Activated CD4-positive, CD25-positive, alpha-beta regulatory T cell treated with anti-CD3 and anti-CD28 coated beads, Interleukin-2, amount 50 U/mL, for 72 hours (primary cell): Measurements from ENCODE around the gene L1TD1.
"Not testable (repeated sequence)": the region's sequence is repeated elsewhere in the genome, so short reads cannot be mapped to it uniquely, and the experiment has no call there.

Experiments used
- DNase-seq: peaks from one replicate; pipeline ENCODE4 v3.0.0; 2021

The L1TD1 gene, protein sequence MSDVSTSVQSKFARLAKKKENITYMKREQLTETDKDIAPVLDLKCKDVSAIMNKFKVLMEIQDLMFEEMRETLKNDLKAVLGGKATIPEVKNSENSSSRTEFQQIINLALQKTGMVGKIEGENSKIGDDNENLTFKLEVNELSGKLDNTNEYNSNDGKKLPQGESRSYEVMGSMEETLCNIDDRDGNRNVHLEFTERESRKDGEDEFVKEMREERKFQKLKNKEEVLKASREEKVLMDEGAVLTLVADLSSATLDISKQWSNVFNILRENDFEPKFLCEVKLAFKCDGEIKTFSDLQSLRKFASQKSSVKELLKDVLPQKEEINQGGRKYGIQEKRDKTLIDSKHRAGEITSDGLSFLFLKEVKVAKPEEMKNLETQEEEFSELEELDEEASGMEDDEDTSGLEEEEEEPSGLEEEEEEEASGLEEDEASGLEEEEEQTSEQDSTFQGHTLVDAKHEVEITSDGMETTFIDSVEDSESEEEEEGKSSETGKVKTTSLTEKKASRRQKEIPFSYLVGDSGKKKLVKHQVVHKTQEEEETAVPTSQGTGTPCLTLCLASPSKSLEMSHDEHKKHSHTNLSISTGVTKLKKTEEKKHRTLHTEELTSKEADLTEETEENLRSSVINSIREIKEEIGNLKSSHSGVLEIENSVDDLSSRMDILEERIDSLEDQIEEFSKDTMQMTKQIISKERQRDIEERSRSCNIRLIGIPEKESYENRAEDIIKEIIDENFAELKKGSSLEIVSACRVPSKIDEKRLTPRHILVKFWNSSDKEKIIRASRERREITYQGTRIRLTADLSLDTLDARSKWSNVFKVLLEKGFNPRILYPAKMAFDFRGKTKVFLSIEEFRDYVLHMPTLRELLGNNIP

DNA sequence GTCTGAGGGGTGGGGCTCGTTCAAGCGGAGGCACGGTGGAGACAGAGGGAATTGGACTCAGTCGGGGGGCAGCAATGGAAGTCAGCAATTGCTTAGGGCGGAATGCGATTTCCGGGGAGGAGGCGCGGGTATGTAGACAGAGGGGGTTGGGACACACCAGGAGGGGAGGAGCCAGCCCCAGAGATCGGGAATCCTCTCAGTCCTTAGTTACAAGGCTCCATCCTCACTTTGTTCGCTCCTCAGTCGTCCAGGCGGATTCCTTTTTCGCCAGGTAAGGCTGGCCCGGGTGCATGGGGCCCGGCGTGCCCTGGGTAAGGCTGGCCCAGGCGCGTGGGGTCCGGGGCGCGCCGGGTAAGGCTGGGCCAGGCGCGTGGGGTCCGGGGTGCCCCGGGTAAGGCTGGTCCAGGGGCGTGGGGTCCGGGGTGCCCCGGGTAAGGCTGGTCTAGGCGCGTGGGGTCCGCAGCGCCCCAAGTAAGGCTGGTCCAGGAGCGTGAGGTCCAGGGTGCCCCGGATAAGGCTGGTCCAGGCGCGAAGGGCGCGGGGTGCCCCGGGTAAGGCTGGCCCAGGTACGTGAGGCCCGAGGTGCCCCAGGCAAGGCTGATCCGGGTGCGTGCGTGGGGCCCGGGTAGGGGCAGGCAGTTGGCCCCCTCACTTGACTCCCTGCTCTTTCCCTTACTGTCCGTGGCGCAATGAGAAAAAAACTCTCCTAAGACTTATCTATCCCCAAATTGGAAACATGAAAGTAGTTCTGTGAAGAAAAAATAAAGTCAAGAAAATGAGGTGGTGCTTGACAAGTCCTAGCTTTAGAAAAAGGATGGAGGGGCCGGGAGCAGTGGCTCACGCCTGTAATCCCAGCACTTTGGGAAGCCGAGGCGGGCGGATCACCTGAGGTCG, at the start of gene L1TD1:
L1TD1 (plus strand) TSS at position 199 of the 894 bp plus-strand sequence. CDS start 11,780 bp downstream, outside the sequence.
- no peak for DNase-seq

DNA sequence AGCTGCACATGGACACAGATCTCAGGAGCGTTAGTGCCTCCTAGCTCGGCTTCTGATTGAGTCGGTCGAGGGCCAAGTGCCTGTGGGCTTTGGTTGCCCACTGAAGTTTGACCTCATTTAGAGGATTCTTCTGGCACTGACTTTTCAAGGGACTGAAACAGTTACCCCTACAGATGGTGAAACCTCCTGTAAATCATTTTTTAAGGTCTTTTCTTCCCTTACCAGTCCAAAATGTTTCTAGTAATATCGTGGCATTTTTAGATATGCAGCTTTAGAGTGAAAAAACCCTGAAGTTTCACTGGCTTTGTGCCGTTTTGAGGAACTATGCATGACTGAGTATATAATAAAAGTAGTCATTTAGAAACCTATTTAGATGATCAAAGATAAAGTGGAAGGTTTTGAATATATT, 34.7 kb upstream of the L1TD1 start:
- no peak for DNase-seq

DNA sequence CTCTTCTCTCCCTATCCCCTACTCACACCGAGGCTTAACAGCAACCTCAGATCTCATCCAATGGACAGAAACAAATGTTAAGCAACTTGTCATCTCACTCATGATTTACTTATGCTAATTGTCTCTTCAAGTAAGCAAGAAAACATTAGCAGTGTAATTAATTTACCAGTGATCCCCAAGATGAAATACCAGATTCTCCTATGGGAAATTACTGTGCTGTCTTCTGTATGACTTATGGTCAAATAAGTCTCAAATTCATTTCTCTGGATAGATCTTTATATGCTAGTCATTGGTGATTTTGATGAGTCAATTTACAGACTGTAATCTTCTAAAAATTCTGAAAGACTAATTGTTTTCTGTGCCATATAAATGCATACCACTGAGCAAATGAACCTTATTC, 32.9 kb upstream of the L1TD1 start:
- no peak for DNase-seq

DNA sequence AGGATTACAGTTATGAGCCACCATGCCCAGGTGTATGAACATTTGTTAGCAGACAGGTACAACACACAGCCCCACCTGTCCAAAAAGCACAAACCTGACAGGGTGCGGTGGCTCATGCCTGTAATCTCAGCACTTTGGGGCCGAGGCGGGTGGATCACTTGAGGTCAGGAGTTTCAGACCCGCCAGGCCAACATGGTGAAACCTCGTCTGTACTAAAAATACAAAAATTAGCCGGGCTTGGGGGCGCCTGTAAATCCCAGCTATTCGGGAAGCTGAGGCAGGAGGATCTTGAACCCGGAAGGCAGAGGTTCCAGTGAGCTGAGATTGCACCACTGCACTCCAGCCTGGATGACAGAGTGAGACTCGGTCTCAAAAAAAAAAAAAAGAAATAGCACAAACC, 24.3 kb upstream of the L1TD1 start:
- not testable (repeated sequence) for DNase-seq

DNA sequence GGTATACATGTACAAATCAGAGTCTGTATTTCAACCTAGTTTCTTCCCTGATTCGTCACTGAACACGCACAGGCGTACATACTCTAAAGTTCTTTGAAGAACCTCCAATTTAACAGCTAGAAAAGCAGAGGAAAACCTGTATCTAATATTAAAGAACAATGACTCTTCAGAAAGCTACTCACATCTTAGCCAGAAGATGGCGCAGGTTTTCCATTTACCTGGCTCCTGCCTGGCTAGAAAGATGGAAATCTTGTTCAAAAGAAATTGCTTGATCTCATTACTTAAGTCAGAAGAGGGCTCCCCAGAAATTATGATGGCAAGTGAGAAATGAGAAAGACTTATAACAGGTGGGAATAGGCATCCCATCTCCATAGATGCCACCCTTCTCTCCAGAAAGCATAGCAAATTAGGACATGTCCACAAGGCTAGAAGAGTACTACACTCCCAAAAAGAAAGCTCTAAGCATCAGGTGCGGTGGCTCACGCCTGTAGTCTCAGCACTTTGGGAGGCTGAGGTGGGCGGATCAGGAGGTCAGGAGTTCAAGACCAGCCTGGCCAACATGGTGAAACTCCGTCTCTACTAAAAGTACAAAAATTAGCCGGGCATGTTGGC, 19.0 kb upstream of the L1TD1 start:
- DNase-seq = no peak

DNA sequence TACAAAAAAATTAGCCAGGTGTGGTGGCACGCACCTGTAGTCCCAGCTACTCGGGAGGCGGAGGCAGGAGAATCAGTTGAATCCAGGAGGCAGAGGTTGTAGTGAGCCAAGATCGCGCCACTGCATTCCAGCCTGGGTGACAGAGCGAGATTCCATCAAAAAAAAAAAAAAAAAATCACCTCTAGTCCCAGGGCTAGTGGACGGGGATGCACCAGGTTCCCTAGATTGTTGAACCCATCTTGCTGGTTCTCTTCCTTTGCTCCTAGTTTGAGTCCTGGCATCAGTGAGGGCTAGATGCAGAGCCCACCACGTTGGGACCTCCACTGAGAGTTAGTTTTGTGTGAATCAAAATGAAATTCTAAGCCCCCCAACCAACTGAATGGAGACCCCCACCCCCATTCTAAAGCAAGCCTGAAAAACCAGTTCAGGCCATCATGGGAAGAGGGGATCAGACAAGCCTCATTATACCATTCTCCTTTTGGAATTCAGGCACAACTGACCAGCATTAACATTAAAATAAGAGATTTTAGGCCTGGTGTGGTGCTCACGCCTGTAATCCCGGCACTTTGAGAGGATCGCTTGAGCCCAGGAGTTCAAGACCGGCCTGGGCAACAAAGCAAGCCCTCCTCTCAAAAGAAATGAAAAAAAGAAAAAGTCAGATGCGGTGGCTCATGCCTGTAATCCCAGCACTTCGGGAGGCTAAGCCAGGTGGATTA, 17.9 kb upstream of the L1TD1 start:
- no peak for DNase-seq

DNA sequence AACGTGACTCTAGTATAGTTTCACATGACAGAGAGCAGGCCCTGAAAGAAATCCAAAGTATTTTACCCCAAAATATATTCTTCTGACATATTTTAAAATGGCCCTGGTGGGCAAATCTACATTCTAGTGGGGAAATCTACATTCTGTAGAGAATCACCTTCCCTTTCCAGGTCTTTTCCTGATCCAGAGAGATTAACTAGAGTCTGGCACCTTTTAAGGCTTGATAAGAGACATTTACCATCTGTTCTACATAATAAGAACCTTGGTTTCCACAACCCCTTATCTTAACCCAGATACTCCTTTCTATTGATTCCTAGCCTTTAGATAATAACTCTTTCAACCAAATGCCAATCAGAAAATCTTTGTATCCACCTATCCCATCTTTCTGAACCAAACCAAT, 17.0 kb upstream of the L1TD1 start:
- DNase-seq = no peak

DNA sequence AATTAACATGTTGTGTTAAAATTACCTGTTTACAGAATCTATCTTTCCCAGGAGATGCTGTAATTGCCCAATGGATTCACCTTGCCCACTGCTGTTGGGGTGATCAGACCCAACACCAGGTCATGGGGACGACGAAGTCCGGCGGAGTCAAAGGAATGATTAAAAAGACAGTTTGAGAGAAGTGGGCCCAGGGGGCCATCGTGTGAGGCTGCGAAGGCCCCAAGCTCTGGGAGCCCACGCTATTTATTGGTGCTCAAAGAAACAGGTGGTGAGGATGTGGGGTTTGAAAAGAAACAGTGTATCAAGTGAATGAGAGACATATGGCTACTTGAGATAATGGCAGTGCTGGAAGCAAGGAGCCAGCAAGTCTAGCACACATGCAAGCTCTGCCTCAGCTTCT, 16.3 kb upstream of the L1TD1 start:
- no peak for DNase-seq

DNA sequence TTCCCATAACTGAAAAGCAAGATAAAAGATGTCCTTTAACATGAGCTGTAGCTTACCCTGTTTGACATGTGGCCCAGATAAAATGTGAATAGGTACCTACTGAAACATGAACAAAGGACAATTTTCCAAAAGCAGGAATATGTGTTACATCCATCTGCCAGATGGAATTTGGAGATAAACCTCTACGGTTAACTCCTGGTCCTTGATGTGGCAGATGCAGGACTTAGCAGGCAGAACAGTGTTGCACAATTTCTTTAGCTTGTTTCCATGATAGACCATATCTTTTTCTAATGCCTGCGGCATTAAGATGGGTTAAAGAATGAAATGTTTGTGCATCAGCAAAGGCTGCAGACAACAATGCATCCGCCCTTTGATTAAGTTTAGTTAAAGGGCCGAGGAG, 14.6 kb upstream of the L1TD1 start:
- DNase-seq = not testable (repeated sequence)

DNA sequence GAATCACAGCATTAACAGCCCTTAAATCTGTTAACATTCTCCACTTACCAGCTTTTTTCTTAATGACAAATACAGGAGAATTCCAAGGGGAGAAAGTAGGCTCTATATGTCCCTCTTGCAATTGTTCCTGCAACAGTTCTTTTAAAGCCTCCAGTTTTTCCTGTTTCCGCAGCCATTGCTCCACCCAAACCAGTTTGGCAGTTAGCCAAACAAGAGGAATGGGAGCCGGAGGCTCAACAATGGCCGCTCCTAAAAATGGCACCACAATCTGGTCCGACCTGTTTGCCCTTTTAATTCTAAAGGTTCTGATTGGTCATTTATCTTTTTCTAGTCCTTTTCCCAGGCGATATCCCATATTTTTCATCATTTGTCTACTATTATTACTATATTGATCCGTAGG, 14.0 kb upstream of the L1TD1 start:
- DNase-seq = no peak

DNA sequence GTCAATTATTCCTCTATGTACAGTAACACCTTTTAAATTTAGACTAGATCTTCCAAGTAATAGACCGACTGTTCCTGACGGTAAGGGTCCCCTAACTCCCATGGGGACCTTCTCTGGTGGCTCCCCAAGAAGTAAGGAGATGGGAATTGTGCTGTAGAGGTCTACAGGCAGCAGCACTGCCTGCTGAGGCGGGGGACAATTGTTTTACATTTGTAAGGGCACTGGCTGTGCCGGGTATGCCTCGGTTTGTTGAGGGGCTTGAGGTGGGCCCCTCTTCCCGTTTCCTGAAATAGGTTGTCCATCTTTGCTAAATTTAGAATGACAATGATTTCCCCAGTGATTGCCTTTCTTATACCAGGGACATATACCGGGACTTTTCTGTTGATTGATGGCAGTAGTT, 13.1 kb upstream of the L1TD1 start:
- no peak for DNase-seq

DNA sequence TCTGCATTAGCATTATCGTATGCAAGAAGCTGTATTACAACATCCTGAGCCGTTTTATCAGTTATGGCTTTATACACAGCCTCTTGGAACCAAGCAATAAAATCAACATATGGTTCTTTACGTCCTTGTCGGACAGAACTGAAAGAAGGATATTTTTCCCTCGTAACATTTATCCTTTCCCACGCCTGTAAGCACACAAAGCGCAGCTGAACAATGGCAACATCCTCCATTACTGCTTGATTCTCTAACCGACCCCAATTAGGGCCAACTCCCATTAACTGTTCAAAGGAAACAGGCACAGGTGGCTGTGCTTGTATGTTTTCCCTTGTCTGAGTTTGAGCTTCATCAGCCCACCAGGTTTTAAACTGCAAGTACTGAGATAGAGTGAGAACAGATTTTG, 12.5 kb upstream of the L1TD1 start:
- not testable (repeated sequence) for DNase-seq

DNA sequence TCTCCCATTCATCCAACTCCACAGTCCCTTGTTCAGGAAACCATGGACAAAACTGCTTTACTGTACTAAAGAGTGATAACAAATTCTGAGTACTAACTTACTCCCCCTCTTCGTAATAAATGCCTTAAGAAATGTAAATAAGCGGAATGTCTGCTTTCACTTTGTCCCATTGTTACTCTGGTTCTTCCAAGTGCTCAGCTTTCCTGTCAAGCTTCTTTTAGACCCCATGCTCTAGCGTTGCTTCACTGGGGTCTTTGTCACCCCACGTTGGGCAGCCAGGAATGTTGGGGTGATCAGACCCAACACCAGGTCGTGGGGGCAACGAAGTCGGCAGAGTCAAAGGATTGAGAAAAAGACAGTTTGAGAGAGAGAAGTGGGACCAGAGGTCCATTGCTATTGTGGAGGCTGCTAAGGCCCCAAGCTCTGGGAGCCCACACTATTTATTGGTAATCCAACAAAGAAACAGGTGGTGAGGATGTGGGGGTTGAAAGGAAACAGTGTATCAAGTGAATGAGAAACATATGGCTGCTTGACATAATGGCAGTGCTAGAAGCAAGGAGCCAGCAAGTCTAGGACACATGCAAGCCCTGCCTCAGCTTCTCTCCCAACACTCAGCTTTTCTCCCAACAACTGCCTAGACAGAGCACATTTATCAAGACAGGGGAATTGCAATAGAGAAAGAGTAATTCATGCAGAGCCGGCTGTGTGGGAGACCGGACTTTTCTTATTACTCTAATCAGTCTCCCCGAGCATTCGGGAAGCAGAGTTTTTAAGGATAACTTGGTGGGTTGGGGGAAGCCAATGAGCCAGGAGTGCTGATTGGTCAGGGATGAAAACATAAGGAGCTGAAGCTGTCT, 11.3 kb upstream of the L1TD1 start:
- not testable (repeated sequence) for DNase-seq

DNA sequence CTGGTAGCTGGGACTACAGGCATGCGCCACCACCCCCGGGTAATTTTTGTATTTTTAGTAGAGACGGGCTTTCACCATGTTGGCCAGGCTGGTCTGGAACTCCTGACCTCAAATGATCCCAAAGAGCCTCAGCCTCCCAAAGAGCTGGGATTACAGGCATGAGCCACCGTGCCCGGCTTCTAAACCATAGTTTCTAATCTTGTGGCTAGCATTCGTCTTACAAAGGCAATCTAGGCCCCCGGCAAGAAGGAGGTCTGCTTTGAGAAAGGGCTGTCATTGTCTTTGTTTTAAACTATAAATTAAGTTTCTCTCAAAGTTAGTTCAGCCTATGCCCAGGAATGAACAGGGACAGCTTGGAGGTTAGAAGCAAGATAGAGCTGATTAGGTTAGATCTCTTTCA, 10.3 kb upstream of the L1TD1 start:
- no peak for DNase-seq

DNA sequence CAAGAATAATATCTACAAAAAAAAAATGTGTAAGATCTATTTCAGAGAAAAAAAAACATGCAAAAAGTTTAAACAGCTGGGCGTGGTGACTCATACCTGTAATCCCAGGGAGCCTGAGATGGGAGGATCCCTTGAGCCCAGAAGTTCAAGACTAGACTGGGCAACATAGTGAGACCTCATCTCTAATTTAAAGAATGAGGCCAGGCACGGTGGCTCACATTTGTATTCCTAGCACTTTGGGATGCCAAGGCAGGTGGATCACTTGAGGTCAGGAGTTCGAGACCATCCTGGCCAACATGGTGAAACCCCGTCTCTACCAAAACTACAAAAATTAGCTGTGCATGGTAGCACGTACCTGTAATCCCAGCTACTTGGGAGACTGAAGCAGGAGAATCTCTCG, 9.4 kb upstream of the L1TD1 start:
- not testable (repeated sequence) for DNase-seq

DNA sequence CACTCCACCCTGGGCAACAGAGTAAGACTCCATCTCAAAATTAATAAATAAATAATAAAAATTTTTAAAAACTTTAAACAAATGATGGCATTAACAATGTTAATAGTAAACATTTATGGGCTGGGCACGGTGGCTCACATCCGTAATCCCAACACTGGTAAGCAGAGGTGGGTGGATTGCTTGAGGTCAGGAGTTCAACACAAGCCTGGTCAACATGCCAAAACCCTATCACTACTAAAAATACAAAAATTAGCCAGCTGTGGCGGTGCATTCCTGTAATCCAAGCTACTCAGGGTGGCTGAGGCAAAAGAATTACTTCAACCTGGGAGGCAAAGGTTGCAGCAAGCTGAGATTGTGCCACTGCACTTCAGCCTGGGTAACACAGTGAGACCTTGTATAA, 9.0 kb upstream of the L1TD1 start:
- DNase-seq = no peak

DNA sequence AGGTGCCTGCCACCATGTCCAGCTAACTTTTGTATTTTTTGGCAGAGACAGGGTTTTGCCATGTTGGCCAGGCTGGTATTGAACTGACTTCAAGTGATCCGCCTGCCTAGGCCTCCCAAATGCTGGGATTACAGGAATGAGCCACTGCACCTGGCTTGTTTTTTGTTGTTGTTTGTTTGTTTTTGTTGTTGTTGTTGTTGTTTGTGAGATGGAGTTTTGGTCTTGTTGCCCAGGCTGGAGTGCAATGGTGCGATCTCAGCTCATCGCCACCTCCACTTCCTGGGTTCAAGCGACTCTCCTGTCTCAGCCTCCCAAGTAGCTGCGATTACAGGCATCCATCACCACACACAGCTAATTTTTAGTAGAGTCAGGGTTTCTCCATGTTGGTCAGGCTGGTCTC, 7.1 kb upstream of the L1TD1 start:
- DNase-seq = no peak

DNA sequence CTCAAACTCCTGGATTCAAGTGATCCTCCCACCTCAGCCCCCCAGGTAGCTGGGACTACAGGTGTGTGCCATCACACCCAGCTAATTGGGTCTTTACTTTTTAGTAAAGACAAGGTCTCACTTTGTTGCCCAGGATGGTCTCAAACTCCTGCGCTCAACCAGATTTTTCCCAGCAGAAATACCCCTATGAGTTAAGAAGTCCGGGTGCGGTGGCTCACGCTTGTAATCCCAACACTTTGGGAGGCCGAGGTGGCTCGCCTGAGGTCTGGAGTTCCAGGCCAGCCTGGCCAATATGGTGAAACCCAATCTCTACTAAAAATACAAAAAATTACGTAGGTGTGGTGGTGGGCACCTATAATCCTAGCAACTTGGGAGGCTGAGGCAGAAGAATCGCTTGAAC, 6.5 kb upstream of the L1TD1 start:
- no peak for DNase-seq

DNA sequence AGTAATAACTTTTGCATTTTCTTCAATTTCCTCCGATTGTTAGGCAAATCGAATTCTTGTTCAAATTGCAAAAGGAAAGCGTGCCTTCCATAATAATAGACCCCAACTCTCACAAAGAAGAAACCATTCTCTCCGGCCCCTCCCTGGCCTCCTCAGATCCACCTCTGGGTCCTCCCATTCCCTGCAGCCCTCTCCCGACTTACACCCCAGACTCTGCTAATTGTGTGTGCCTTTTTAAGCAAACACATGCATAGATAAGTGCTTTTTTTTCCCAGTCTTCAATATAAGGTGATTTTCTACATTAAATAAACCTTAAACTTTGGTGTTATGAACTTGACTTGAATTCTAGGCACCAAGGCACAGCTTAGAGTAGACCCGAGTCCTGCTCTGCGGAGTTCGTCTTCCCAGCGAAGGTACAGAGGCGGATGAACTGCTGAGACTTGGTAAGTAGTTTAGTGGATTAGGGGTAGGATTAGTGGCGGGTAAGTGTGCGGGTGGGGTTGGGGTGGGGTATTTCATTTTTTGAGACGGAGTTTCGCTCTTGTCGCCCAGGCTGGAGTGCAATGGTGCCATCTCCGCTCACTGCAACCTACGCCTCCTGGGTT, 1.5 kb downstream of the L1TD1 start:
- DNase-seq = no peak

DNA sequence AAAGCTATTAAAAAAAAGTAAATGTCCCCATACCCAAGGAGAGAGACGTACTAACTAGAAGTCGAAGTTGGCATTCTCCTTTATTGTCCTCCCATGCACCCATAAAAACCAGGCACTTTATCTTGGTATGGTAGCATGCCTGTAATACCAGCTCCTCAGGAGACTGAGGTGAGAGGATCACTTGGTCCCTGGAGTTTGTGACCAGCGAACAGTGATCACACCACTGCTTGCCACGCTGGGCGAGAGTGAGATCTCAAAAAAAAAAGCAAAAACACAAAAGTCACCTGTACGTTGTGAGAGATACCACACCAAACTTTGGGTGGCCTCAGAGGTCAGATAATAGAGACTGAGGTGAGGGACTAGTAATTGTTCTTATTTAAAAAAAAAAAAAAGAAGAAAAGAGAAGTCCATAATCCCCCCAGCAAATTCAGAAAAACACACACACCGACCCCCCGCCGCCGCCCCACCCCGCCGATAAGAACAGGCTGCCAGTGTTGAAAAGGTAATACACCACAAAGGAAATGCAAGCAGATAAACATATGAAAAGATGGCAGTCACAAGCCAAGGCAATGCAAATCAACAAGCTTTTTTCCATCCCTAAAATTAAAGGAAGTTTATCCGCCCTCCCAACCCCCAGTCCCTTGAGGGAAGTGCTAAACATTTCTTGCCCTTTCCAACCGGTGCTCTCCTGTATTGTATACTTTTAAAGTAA, 3.6 kb downstream of the L1TD1 start:
- no peak for DNase-seq
